ENCODE data around the gene VSTM2B.

The VSTM2B gene

DNA sequence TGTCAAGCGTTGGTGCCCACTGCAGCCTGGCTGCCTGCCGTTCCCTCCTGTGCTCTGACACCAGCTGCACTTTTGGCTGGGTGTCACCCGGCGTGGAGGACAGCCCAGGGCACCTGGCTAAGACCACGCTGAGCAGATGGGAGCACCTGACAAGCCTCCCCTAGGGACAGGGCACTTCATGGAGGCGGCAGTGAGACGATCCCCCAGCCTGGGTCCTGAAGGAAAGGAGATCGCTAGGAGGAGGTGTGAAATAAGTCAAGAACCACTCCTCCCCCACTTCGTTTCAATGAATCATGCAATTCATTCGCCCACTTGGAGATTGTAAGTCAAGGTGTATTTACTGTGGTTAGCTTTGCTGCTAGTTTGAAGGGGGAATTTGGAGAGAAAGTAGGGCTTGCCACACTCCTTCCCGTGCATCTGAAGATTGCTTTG, 38.8 kb downstream of the VSTM2B start:
- Mint-ChIP-seq H3K36me3 (ENCODE audit: low read depth) (no peaks in the 10 kb centered on the region), H3K9me3 (no peaks in the 10 kb centered on the region), H3K4me3 (no peak overlapping the region), H3K4me1 (peaks cover 20% of the 10 kb centered on the region), H3K27me3 (peaks cover 32% of the 10 kb centered on the region), H3K27ac (no peak overlapping the region)
- ATAC-seq, result peak; percentile 74
- no peak for DNase-seq

- Mint-ChIP-seq H3K27ac (no peak overlapping the region), H3K36me3 (ENCODE audit: low read depth) (no peaks in the 10 kb centered on the region), H3K9me3 (no peaks in the 10 kb centered on the region), H3K4me3 (no peak overlapping the region), H3K4me1 (peaks cover 22% of the 10 kb centered on the region), H3K27me3 (peaks cover 34% of the 10 kb centered on the region)
- DNase-seq, result no peak
- no peak for ATAC-seq
Measured at GRCh38 chr19:29565171-29565570, 39.4 kb downstream of the VSTM2B start.

GRCh38 chr19:29566496-29567054, 40.8 kb downstream of the VSTM2B start:
- DNase-seq, result no peak
- no peak for ATAC-seq
- Mint-ChIP-seq H3K36me3 (ENCODE audit: low read depth) (no peaks in the 10 kb centered on the region), H3K9me3 (no peaks in the 10 kb centered on the region), H3K4me3 (no peak overlapping the region), H3K27ac (no peak overlapping the region), H3K4me1 (peaks cover 22% of the 10 kb centered on the region), H3K27me3 (peaks cover 44% of the 10 kb centered on the region)

DNA sequence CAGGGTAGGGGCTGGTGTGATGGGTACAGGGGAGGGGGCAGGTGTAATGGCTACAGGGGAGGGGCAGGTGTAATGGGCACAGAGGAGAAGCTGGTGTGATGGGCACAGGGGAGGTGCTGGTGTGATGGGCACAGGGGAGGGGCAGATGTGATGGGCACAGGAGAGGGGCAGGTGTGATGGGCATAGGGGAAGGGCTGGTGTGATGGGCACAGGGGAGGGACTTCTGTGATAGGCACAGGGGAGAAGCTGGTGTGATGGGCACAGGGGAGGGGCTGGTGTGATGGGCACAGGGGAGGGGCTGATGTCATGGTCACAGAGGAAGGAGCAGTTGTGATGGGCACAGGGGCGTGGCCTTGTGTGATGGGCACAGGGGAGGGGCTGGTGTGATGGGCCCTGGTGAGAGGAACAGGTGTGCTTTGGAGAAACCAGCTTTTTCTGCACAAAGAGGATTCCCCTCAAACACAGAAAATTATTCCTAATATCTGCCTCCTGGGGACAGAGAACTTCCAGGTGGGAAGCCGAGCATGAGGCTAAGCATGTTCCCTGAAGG, 41.6 kb downstream of the VSTM2B start:
- Mint-ChIP-seq H3K36me3 (ENCODE audit: low read depth) (no peaks in the 10 kb centered on the region), H3K4me1 (peaks cover 22% of the 10 kb centered on the region), H3K27ac (no peak overlapping the region), H3K4me3 (no peak overlapping the region), H3K27me3 (peaks cover 46% of the 10 kb centered on the region), H3K9me3 (no peaks in the 10 kb centered on the region)
- ATAC-seq (no peak), DNase-seq (no peak)

DNA sequence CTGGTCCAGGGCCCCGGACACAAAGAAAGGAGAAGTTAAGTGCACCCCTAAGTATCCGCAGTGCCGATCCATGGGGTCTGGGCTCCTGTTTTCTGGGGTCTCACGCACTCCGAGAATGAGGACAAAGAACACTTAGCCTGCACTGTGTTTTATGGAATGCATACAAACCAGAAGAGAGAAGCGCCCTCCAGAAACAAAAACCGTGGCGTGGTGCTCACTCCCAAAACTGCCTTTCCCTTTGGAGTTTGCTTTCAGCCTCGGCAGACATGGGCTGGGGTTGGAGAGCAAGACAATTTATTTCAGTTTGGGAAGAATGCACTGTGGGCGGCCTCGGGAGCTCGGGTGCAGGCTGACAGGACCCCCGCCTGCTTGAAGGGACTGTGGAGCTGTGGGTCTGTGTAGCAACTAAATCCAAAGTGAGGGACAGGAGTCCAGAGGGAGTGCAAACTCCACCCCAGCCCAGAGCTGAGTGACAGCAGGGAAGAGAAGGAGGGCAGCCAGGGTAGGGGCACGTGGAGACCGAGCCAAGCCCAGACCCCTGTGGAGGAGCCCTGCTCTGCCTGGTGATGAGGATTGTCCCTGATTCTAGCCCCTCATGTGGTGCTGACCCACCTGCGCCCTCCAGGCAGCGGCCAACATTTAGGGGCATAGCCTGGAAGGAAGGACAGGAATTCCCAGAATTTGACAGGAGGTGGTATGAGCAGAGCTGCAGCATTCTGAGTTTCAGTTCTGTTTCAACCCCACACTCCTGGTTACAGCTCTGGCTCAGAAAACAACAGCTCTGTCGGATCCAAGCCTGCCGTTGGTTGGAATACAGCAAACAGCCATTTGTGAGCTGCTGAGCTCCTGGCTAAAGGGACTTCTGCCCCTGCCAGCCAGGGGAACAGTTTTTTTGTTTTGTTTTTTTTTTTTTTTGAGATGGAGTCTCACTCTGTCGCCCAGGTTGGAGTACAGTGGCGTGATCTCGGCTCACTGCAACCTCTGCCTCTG, 42.5 kb downstream of the VSTM2B start:
- peaks cover 22% of the 10 kb centered on the region for H3K4me1 Mint-ChIP-seq
- no peak overlapping the region for H3K4me3 Mint-ChIP-seq
- ATAC-seq (no peak), DNase-seq (no peak)
- peaks cover 46% of the 10 kb centered on the region for H3K27me3 Mint-ChIP-seq
- no peaks in the 10 kb centered on the region for H3K36me3 Mint-ChIP-seq (ENCODE audit: low read depth)
- H3K9me3 Mint-ChIP-seq, result no peaks in the 10 kb centered on the region
- H3K27ac Mint-ChIP-seq, result no peak overlapping the region

GRCh38 chr19:29569038-29569911, 43.5 kb downstream of the VSTM2B start:
- Mint-ChIP-seq H3K4me3 (no peak overlapping the region), H3K4me1 (peaks cover 22% of the 10 kb centered on the region), H3K27me3 (peaks cover 48% of the 10 kb centered on the region), H3K27ac (no peak overlapping the region), H3K36me3 (ENCODE audit: low read depth) (no peaks in the 10 kb centered on the region), H3K9me3 (no peaks in the 10 kb centered on the region)
- DNase-seq (no peak), ATAC-seq (peak; percentile 52)

DNA sequence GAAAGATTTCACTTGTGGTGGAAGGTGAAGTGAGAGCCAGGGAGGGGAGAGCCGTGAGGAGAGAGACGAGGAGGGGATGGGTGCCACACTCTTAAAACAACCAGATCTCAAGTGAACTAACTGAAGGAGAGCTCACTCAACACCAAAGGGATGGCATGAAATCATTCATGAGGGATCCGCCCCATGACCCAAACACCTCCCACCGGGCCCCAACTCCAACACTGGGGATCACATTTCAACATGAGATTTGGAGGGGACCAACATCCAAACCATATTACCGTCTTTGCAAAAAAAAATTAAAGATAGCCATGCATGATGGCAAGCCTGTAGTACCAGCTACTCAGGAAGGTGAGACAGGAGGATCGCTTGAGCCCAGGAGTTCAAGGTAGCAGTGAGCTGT, 45.4 kb downstream of the VSTM2B start:
- no peak for ATAC-seq
- peaks cover 55% of the 10 kb centered on the region for H3K27me3 Mint-ChIP-seq

GRCh38 chr19:29573486-29573885, 47.7 kb downstream of the VSTM2B start:
- H3K4me1 Mint-ChIP-seq, result peaks cover 36% of the 10 kb centered on the region
- peaks cover 68% of the 10 kb centered on the region for H3K27me3 Mint-ChIP-seq
- H3K9me3 Mint-ChIP-seq, result no peaks in the 10 kb centered on the region
- H3K27ac Mint-ChIP-seq, result no peak overlapping the region
- H3K4me3 Mint-ChIP-seq, result no peak overlapping the region
- H3K36me3 Mint-ChIP-seq (ENCODE audit: low read depth), result no peaks in the 10 kb centered on the region
- DNase-seq, result no peak
- no peak for ATAC-seq

More for the DNA sequence above, 45.4 kb downstream of the VSTM2B start:
- DNase-seq, result no peak
- H3K27ac Mint-ChIP-seq, result no peak overlapping the region
- no peaks in the 10 kb centered on the region for H3K9me3 Mint-ChIP-seq
- H3K36me3 Mint-ChIP-seq (ENCODE audit: low read depth), result no peaks in the 10 kb centered on the region
- peaks cover 18% of the 10 kb centered on the region for H3K4me1 Mint-ChIP-seq
- H3K4me3 Mint-ChIP-seq, result no peak overlapping the region

GRCh38 chr19:29574510-29574909, 48.7 kb downstream of the VSTM2B start:
- H3K36me3 Mint-ChIP-seq (ENCODE audit: low read depth), result no peaks in the 10 kb centered on the region
- ATAC-seq (no peak), DNase-seq (no peak)
- H3K4me1 Mint-ChIP-seq, result peaks cover 31% of the 10 kb centered on the region
- H3K4me3 Mint-ChIP-seq, result no peak overlapping the region
- no peak overlapping the region for H3K27ac Mint-ChIP-seq
- no peaks in the 10 kb centered on the region for H3K9me3 Mint-ChIP-seq
- H3K27me3 Mint-ChIP-seq, result peaks cover 79% of the 10 kb centered on the region

DNA sequence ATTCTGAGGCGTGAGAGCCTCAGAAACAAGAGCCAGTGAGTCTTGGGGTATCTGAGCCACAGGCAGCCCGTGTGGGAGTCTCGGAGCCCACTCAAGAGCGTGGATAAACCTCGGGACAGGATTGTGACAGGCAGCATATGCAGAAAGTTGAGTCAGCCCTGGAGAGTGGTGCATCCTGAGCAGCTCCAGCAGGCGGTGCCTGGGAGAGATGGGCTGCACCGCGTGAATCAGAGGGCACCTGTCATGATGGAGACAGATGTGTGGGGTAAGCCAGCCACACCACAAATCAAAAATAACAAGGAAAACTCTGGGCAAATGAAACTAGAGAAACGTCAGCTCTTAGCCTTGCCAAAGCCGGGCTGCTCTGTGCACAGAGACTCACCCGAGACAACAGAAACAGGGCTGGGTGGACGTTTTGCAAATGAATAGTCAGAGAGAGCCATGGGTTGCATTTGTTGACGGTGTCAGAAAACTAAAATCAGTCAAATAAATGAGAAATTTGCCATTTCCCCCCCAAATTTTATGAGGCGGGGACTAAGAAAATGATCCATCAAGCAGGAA, 50.3 kb downstream of the VSTM2B start:
- ATAC-seq (peak; percentile 53), DNase-seq (no peak)
- no peaks in the 10 kb centered on the region for H3K36me3 Mint-ChIP-seq (ENCODE audit: low read depth)
- peak overlapping the region; percentile 70 for H3K27ac Mint-ChIP-seq
- peaks cover 3% of the 10 kb centered on the region for H3K9me3 Mint-ChIP-seq
- peaks cover 79% of the 10 kb centered on the region for H3K27me3 Mint-ChIP-seq
- peaks cover 28% of the 10 kb centered on the region for H3K4me1 Mint-ChIP-seq
- H3K4me3 Mint-ChIP-seq, result peak overlapping the region; percentile 46

DNA sequence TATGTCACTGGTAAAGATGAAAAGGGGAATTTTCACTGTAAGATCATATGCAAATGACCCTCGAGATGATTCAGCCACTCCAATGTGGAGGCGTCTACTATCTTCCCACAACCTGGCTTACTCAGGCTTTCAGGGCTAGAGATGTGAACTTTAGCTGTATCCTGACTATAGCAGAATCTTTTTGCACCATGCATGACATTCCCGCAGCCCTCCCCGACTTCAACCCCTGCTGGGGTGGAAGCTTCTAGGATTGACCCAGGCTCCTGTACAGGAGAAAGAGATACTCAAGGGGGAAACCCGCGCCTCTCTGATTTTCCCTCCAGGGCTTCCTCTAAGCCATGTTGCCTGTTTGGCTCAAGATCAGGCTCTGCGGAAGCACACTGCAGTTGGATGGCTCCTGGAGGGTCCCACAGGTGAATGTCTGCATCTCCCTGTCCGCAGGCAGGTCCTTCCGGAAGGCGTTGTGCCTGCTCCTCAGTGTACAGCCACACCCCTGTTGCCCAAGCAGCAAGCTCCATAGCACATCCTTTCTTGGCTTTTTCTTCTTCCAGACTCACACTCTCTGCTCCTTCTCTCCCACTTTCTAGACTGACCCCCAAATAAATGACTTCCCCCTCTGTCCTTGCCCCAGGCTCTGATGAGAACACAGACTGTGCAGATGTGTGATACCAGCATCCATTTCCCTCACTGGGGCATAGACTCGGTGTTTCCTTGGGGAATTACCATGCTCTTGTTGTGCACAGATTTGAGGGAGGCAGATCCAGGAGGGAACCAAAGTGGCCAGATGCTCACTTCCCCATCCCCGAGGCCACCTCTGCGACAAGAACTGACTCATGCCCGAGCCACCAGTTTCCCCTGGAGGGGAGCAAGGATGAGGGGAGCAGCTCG, 51.2 kb downstream of the VSTM2B start:
- DNase-seq, result peak; percentile 33
- H3K27ac Mint-ChIP-seq, result no peak overlapping the region

DNA sequence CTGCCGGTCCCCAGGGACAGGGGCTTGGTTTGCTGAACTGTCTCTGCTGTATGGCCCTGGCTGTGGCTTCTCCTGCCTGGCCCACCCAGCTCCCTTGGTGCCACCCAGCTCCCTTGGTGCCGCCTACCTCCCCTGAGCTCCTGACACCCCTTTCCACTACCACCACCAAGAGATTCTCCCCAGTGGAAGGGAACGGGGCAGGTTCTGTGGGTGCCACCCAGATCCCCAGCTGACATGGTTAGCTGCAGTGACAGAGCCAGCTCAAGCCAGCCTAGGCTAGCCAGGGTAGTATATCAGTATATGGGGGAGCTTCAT, 51.8 kb downstream of the VSTM2B start:
- no peak for ATAC-seq
- no peak for DNase-seq
- Mint-ChIP-seq H3K4me1 (peaks cover 29% of the 10 kb centered on the region), H3K36me3 (ENCODE audit: low read depth) (no peaks in the 10 kb centered on the region), H3K27ac (no peak overlapping the region), H3K4me3 (no peak overlapping the region), H3K27me3 (peaks cover 66% of the 10 kb centered on the region), H3K9me3 (peaks cover 9% of the 10 kb centered on the region)

More for the DNA sequence above, 51.2 kb downstream of the VSTM2B start:
- Mint-ChIP-seq H3K4me1 (peaks cover 28% of the 10 kb centered on the region), H3K36me3 (ENCODE audit: low read depth) (no peaks in the 10 kb centered on the region), H3K27me3 (peaks cover 72% of the 10 kb centered on the region), H3K4me3 (no peak overlapping the region), H3K9me3 (peaks cover 9% of the 10 kb centered on the region)
- peak; percentile 93 for ATAC-seq

GRCh38 chr19:29578349-29578748, 52.6 kb downstream of the VSTM2B start:
- Mint-ChIP-seq H3K4me1 (peaks cover 35% of the 10 kb centered on the region), H3K27me3 (peaks cover 62% of the 10 kb centered on the region), H3K27ac (no peak overlapping the region), H3K4me3 (no peak overlapping the region), H3K36me3 (ENCODE audit: low read depth) (no peaks in the 10 kb centered on the region), H3K9me3 (peaks cover 9% of the 10 kb centered on the region)
- no peak for ATAC-seq
- no peak for DNase-seq

Data from activated naive CD8-positive, alpha-beta T cell treated with anti-CD3 and anti-CD28 coated beads, Interleukin-2, amount 50 U/mL, for 24 hours (primary cell).